ENCODE measurements around the gene PRRT1B.
A peak's percentile ranks its signal among the peaks of the same experiment; 100 is the strongest.

The PRRT1B gene

DNA sequence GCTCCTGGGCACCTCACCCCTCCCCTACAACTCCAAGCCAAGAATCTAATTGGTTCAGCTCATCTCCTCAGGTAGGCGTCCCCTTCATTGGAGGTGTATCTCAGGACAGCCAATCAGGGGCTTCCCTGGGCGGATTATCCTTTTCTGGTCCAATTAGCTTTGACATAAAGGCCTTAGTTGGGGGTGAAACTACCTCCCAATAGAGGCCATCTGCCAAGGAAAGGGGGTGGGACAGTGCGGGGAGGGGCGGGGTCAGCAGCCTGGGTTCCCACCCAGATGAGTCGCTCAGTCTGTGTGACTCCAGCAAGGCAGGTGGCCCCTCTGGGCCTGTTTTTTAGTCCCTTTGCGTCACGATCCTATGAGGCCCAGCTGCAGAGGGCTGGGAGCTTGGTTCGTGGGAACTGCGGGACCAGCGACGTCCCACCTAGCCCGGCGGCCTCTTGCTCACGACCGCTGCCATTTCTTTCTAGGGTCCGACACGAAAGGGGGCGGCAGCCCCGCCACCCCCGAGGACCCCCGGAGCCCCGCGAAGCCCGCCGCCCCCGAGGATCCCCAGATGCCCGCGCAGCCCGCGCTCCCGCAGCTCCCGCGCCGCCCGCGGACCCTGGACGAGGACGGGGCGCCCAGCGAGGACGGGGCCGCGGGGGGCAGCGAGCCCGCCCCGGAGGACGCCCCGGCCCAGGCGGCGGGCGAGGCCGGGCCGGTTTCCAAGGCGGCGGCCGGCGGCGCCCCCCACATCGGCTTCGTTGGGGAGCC is 8.9 kb downstream of the PRRT1B start:
- DNase-seq, result no peak

DNA sequence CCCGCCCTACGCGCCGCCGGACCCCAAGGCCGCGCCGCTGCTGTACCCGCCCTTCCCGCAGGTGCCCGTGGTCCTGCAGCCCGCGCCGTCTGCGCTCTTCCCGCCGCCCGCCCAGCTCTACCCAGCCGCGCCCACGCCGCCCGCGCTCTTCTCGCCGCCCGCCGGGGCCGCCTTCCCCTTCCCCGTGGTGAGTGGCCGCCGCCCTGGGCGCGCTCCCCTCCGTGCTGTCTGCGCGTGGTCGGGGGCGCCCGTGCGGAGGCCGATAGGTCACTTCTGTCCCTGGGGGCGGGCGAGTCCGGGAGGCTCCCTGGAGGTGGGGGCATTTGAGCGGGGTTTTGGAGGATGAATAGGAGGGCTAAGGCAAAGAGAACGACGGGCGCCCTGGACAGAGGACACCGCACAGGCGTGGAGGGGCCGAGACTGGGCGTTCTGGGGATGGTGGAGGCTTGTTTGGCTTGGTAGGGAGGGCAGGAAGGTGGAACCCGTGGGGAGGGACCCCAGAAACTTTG is 9.6 kb downstream of the PRRT1B start:
- no peak for DNase-seq

DNA sequence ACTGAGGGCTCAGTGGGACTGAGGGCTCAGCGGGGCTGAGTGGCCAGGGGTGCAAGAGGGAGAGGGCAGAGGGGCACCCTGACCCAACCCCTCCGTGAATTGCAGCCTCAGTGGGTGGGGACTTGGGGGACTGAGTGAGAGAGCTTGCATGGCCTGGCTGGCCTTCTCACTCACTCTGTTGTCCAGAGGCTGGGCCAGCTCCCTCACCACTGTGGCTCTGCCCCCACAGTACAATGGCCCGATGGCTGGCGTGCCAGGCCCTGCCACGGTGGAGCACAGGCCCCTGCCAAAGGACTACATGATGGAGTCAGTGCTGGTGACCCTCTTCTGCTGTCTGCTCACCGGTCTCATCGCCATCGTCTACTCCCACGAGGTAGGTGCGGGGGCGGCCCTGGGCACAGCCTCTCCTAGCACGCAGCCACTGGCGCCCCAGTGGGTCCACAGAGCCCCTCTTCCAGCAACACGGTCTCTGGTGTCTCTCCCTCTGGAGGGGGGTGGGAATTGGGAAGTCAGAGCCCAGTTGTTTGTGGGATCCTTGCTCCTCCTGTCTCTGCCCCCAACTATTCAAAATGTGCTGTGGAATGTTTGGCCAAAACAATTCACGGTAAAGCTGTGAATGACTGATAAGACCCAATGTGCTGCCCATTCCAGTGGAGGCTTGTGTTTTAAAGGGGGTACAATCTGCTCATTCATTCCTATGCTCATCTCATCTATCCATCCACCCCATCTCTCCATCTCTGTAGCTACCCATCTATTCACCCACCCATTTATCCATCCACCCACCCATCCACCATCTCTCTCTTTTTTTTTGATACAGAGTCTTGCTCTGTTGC is 10.7 kb downstream of the PRRT1B start:
- DNase-seq, result no peak

DNA sequence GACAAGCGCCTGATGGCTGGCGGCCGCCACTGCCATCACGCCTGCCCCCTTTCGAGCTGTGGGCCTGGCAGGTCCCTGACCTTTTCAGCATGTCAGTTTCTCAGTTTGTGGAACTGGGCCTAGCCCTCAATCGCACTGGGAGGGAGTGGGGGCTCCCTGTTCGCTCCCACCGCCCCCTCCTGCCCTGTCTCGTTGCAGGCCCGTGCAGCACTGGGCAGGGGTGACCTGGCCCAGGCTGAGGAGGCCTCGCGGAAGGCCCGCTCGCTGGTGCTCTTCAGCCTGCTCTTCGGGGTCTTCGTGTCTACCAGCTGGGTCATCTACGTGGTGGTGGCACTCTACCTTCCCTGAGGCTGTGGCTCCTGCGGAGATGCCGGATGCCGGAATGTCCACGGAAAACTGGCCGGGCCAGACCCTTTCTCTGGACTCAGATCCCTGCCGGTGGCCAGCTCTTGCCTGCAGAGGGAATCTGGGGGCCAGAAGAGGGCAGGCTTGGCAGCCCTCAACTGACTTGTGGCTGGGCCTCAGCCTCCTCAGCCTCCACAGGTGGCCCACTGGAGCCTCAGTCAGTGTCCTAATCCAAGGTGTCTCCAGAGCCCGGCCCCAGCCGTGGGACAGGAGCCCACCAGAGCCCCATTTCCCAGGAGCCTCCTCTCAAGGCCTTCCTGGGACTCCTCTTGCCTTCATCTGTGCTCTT is 12.7 kb downstream of the PRRT1B start:
- DNase-seq, result no peak

DNA sequence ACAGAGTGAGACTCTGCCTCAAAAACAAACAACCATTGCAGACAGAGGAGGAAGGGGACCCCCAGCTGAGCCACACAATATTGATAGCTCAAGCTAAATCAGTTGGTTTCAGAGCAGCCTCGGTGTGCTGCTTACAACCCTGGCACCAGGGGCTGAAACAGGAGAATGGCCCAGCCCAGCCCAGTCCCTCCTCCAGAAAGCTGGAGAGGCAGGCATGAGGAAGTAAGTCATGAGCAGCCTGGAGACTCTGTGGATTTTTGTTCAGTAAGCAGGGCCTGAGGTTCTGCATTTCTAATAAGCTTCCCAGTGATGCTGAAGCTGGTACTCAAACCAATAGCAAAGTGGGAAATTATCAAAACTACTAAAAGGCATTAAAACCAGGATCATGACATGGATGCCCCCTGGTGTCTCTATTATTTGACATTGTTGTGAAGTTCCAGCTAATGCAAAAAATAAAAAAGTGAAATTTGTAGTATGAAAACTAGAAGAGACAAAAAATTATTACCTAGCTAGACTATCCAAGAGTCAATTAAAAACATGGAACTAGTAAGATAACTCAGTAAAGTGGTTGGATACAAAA is 14.2 kb downstream of the PRRT1B start:
- DNase-seq, result no peak

DNA sequence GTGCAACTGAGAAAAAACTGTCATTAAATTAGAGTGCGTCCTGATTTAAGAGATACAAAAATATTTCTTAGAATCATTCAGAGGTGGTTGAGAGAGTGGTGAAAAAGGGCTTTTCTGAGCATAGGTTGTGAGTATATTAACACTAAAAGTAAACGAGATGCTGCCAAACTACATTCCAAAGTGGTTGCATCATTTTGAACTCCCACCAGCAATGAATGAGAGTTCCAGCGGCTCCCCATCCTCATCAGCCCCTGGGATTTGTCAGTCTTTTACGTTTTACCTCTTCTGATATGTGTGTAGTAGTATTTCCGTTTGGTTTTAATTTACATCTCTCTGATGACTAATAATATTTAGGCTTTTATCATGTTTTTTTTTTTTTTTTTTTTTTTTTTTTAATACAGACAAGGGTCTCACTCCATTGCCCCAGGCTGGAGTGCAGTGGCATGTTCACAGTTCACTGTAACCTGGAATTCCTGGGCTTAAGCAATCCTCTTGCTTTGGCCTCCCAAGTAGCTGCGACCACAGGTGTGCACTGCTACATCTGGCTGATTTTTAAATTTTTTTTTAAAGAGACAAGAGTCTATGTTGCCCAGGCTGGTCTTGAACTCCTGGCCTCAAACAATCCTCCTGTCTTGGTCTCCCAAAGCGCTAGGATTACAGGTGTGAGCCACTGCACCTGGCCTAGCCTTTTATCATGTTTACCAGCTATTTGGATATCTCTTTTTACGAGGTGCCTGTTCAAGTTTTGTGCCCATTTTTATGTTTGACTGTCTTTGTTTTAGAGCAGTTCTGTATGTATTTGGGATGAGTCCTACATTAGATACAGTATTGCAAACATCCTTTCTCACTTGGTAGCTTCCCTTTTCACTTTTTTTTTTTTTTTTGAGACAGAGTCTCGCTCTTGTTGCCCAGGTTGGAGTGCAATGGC is 17.0 kb downstream of the PRRT1B start:
- no peak for DNase-seq

DNA sequence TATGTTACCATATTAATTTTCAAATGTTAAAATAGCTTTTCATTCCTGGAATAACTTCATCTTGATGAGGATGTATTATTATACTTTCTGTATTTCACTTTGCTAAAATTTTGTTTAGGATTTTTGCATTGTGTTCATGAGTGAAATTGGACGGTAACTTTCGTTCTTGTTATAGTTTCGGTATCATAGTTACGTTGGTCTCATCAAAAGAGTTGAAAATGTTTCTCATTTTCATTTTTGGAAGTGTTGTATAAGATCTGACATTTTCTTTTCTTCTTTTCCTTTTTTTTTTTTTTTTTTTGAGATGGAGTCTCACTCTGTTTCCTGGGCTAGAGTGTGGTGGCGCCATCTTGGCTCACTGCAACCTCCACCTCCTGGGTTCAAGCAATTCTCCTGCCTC is 20.0 kb downstream of the PRRT1B start:
- DNase-seq, result no peak

DNA sequence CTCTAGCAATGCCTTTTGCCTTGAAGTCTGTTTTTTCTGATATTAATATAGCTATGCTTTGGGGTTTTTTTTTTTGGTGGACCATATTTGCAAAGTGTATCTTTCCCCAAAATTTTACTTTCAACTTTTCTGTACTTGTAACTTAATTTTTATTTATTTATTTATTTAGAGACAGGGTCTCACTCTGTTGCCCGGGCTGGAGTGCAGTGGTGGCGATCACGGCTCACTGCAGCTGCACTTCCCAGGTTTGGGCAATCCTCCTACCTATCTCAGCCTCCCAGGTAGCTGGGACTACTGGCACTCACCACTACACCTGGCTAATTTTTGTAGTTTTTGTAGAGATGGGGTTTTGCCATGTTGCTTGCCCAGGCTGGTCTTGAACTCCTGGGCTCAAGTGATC is 20.8 kb downstream of the PRRT1B start:
- no peak for DNase-seq

DNA sequence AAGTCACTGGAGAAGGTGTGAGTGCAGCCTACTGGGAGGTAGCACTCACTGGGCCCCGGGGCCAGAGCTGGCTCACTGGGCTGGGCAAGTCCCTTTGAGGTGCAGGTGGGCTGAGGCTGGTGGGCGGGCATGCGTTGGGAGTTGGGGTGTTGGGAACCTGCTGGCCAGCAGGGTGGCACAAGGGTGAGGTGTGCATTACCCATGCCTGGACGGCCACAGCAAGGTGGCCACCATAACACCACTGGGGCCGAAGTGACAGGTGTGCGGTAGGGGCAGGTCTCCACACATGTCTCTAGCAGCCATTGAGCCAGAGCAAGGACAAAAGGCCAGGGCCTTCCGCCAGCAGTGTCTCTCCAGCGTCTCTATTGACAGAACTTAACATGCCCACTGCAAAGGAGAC is 22.6 kb downstream of the PRRT1B start:
- no peak for DNase-seq

DNA sequence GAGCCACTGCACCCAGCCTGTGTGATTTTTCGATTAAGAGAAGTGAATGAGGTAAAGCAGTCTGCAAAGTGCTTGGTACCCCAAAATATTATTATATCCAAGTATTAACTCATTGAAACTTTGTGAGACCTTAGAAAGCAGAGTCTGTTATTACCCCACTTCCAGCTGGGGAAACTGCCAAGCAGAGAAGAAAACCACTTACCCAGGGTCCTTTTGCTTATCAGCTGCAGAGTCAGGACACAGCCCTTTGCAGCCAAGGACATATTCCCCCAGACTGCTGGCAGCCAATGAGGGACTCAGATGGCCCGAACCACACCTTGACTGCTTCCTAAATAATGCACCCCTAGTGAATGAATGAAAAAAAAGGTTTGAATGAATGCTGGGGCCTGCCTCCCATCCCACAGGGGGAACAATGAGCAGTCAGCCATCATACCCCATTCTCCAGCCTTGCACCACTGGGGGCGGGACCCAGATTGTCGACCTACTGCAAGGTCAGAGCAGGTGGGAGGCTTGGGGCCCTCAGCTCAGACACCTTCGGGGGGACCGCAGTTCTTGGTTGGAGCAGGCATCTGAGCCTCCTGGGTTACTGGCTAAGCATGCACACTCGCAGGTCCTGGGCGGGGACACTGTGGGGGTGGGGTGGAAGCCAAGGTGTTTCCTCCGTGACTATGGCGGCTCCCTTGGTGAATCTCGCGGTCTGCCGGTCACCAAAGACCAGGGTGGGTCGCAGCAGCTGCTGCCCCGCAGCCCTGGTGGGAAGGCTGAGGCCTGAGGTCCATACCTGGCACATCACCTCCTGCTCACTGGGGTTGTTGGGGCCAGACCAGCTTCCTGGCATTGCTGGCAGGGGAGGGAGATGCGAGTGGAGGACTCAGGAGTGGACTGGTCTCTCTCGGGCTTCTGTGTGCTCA is 29.7 kb downstream of the PRRT1B start:
- DNase-seq, result no peak

DNA sequence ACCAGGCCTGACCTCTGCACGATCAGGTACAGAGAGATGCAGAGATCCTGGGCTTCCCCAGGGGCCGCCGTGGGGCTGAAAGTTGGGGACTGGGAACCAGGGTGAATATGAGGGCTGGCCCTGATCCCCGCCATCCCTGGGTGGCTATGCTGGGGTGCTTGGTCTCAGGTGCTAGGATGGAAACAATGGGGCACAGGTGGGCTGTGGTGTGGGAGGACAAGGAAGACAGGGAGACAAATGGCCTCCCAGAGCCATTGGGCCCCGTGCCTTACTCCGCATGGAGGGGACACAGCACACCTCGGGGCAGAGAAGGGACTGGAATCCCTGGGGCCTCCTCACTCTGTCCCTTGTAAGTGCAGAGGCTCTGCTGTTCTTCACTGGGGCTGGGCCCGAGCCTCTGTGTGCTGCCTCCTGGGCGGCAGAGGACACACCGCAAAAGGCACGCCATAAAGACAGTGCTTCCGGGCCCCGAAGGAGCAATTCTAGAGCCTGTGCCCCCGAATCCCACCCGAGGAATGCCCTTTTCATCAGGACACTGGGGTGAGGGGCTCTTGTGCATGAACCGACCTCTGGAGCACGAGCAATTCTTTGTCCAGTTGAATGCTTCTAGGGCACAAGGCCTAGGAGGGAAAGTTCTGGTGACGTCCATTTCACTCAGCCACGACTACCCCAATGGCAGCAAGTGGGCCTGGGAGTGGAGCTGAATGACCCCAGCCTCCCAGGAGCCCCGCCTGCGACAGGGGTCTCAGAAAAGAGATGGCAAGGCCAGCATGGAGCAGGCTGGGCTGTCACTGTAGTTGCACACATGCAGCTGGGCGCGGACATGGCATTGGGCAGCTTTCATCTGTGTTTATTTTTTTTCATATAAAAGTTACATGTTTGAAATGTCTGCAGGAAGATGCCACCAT is 30.9 kb downstream of the PRRT1B start:
- DNase-seq, result no peak

DNA sequence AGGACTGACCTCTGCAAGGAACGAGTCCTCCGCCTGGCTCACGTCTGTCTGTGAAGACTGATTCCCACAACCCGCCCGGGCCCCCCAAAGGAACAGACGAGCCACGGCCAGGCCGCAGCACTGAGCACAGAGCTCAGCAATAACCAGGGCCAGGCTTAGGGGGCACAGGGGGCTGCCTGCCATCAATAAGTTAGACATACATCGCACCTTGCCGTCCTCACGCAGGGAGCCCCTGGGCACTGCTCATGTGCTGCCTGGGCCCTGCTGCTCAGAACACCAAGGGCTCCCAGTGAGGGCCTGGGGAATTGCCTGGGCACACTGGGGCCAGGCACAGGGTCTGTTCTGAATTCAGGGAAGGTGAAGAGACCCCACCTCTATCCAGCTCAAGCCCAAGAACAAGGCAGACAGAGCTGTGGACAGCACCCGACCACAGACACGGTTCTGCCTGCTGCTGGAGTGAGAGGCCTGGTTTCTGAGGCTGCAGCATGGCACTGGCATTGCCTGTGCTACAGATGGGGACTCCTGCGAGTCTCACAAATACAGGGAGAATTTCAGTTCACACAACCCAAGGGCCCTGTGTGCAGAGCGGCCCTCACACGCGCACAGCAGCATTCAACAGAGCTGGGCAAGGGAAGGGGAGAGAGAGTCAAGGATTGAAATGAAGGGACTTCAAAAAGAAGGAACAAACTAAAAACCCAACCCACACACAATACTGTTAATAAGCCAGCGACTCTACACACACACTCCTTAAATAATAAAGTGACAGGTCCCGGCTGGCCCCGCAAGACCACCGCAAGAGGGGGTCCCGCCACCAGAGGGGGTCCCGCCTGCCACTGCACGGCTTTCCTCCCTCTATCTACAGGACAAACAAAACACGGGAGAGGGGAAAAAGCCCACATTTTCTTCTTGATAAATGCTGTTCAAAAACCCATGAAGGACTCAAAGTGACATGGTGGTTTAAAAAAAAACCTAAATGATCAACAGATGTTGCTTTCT is 32.0 kb downstream of the PRRT1B start:
- no peak for DNase-seq

DNA sequence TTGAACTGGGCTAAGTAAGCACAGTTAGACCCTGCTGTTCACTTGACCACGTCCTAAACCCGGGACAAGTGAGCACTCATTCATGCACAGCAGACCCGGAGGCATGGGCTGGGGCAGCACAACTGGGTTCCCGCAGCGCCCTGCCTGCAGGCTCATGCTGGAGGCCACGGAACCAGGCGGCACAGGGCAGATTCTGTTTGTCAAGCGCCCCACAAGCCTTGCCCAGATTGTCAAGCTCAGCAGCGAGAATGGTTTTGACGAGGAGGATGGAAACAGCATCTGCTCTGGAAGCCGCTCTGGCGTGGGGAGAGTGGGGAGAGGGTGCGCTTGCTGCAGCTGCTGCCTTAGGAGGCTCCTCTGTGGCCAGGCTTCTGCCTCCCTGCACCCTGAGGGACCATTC is 32.7 kb downstream of the PRRT1B start:
- DNase-seq, result no peak

DNA sequence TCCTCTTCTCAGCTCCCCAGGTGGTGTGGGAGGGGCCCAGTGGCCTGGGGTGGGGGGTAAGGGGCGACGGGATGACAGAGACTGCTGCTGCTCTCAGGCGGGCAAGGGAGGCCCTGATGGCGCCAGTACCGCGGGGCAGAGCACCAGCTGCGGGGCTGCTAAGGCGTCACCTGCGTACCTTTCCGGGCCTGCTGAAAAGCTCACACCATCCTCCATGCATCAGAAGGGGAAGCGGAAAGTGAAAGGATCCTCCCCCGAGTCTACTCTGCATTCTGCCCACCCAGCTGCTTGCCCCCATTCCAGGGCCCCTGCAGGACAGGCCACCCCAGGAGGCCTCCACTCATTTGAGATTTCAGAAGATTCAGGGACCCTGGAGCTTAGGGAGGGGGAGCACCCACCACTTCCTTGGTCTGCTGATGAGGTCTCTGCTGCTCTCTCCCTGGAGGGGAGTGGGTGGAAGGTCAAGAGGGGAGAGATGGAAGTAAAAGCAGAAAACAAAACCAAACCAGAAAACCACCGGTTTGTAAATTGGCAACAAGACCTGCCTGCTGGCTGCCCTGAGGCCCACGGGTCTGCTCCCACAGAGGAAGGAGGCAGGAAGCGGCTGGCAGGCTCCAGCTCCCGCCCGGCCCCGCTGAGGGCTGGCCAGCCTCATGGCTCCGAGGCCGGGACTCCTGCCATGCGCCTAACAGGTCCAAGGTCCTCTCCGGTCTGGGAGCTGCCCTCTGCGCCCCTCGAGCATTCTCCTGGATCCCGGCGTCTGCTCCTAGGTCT is 33.6 kb downstream of the PRRT1B start:
- peak; percentile 24 for DNase-seq

DNA sequence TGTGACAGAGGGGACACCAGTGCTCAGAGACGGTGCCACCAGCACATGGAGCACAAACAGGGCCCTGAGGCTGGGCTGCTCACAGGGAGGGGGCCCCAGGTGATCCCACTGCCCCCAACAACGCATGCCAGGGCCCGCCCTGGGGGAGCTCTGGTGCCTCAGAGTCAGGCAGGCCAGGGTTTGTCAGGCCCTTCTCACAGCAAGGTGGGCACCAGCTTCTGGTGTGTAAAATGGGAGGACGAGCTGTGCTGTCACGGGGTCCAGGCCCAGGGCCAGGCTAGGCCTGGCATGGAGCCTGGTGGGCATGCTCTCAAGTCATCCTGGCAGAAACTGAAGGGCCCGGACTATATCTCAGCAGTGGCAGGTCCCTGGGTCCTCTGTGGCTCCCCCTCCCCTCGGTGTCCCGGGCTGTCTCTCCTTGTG is 34.5 kb downstream of the PRRT1B start:
- DNase-seq, result no peak

DNA sequence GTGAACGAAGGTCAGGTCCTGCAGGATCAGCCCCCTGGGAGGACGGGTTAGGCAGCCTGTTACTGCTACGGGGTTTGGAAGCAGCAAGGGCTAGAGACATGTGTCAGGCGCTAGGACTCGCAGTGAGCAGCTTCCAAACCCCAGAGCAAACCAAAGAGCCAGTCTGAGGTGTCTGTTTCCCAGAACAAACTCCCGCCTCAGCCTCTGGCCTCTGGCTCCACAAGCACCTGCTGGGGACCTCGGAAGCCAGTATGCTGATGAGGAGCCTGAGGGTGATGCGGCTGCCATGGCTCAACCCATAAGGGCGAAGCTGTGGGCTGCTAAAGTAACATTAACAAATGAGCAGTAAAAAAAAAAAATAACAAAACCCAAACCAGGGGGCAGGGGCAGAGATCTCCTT is 35.0 kb downstream of the PRRT1B start:
- no peak for DNase-seq

DNA sequence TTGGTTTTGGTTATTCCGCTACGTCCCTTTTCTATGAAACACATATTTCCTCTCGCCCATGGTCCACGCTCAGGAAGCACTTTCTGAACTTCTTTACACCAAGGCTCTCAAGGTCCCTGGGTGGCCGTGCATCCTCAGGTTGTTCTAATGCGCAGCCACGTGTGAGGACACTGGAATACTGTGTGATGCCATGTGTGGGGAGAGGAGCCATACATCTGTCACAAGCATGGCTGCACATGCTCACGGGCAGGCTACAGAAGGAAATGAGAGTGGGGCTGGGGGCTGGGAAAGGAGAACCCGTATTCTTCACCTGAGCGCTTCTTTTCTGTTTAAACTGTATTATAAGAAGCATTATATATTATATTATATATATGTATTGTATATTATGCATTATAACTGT is 36.7 kb downstream of the PRRT1B start:
- DNase-seq, result no peak

Measured in stimulated activated naive CD4-positive, alpha-beta T cell treated with Interleukin-2 at 50 U/mL for 16 hours (primary cell).